GM12878 (cell line): ENCODE measurements around the gene TMEM176B. TPM values are rescaled to one million over a fixed set of nuclear protein-coding genes. Genes with fewer than 3 reads are reported as not detected.

Source experiments
- ATAC-seq: fragments of 200-7000 bp; cut with Tn5 transposase; 3 replicates; pipeline ENCODE4 v1.9.1; 2020; ENCODE audit warnings: mild to moderate bottlenecking, moderate library complexity
- BruUV-seq: library from RNA; stranded (reverse); fragments of 400-500 nt; replicated peaks from 2 replicates; lab custom pipeline; 2021; lab: Mats Ljungman, UMichigan
- CTCF ChIA-PET: fragments of 300-600 bp; sonication (Branson Sonifier 250); formaldehyde crosslinking; extraction: SDS; loops from one replicate; lab custom pipeline; 2021; ENCODE audit warnings: inconsistent platforms; lab: Yijun Ruan, JAX
- POLR2A ChIA-PET: fragments of 350-600 bp; formaldehyde crosslinking; extraction: SDS; loops from one replicate; lab custom pipeline; 2021; ENCODE audit warnings: inconsistent platforms; lab: Charles Lee
- RAD21 ChIA-PET: fragments of 300-600 bp; sonication (Branson Sonifier 250); formaldehyde crosslinking; loops from one replicate; lab custom pipeline; 2023; ENCODE audit warnings: antibody characterized with exemption; ENCODE audit not compliant: unreplicated experiment; lab: Charles Lee
- SMC1A ChIA-PET: fragments of 300-600 bp; sonication (Branson Sonifier 250); formaldehyde crosslinking; loops from one replicate; lab custom pipeline; 2023; ENCODE audit not compliant: unreplicated experiment, uncharacterized antibody; lab: Charles Lee
- DNase-seq: peaks from one replicate; pipeline ENCODE4 v3.0.0-alpha.2; 2011; ENCODE audit warnings: low read depth, low spot score
- FAIRE-seq: peaks from 3 replicates; lab custom pipeline; 2011; peaks lifted over from hg19 to GRCh38; lab: Jason Lieb, UNC
- H2AFZ ChIP-seq: 2 replicates; pipeline ENCODE4 v1.6.0; 2011; ENCODE audit warnings: low read depth, low read length, control low read depth; ENCODE audit not compliant: control insufficient read depth
- H3K27ac ChIP-seq: 2 replicates; pipeline ENCODE4 v1.5.1; 2011; ENCODE audit warnings: control low read depth; ENCODE audit not compliant: control insufficient read depth, insufficient read depth
- H3K27me3 ChIP-seq, 2 experiments: replicated peaks in 1 of 2; 2 replicates each; pipeline versions ENCODE4 v1.6.0 to v1.6.1; 2011; ENCODE audit warnings: low read length in 1 of 2; ENCODE audit not compliant: control insufficient read depth in 2 of 2, insufficient read depth in 2 of 2
- H3K36me3 ChIP-seq, 2 experiments: 2 replicates each; pipeline ENCODE4 v1.5.1; 2011; ENCODE audit warnings: low read length in 1 of 2; ENCODE audit not compliant: control insufficient read depth in 2 of 2, insufficient read depth in 2 of 2
- H3K4me1 ChIP-seq: 2 replicates; pipeline ENCODE4 v1.6.1; 2011; ENCODE audit warnings: mild to moderate bottlenecking, low read length, moderate library complexity, mixed read lengths; ENCODE audit not compliant: control insufficient read depth, insufficient read depth
- H3K4me2 ChIP-seq: 2 replicates; pipeline ENCODE4 v1.6.0; 2011; ENCODE audit warnings: control low read depth; ENCODE audit not compliant: control insufficient read depth, insufficient read depth
- H3K4me3 ChIP-seq: fragments of 200-600 bp; sonication (generic); 2 replicates; pipeline ENCODE4 v1.5.1; 2016
- H3K79me2 ChIP-seq: 2 replicates; pipeline ENCODE4 v1.6.0; 2011; ENCODE audit warnings: low read length; ENCODE audit not compliant: control insufficient read depth, insufficient read depth
- H3K9ac ChIP-seq: 2 replicates; pipeline ENCODE4 v1.8.0; 2011; ENCODE audit warnings: low read length, control low read depth, mixed read lengths; ENCODE audit not compliant: control insufficient read depth, insufficient read depth
- H3K9me3 ChIP-seq: replicated peaks from 3 replicates; pipeline ENCODE4 v1.5.1; 2011; ENCODE audit warnings: mild to moderate bottlenecking, low read length; ENCODE audit not compliant: control insufficient read depth, insufficient read depth
- H4K20me1 ChIP-seq: 2 replicates; pipeline ENCODE4 v1.6.0; 2011; ENCODE audit not compliant: control insufficient read depth, insufficient read depth
- EED ChIP-seq: sonication (generic); IDR thresholded peaks from 2 replicates; pipeline ENCODE4 v1.6.1; 2016; ENCODE audit warnings: antibody characterized with exemption, low read depth
- IKZF1 ChIP-seq: fragments of 450-650 bp; conservative IDR thresholded peaks from 2 replicates; pipeline ENCODE4 v1.6.1; 2017; ENCODE audit warnings: antibody characterized with exemption, mild to moderate bottlenecking
- MEF2A ChIP-seq: IDR thresholded peaks from 2 replicates; pipeline ENCODE4 v1.6.1; 2011; ENCODE audit warnings: low read depth, mild to moderate bottlenecking, low read length, moderate library complexity; ENCODE audit not compliant: insufficient read depth
- NFYA ChIP-seq: IDR thresholded peaks from 2 replicates; pipeline ENCODE4 v1.6.1; 2011; ENCODE audit warnings: low read depth, mild to moderate bottlenecking, low read length, improper control_type of control experiment, borderline replicate concordance
- RB1 ChIP-seq: fragments of 450-650 bp; formaldehyde crosslinking; IDR thresholded peaks from 2 replicates; pipeline ENCODE4 v1.6.1; 2017; ENCODE audit warnings: mild to moderate bottlenecking, borderline replicate concordance
- SIN3A ChIP-seq: IDR thresholded peaks from 2 replicates; pipeline ENCODE4 v1.6.1; 2012; ENCODE audit warnings: low read depth, low read length, improper control_type of control experiment
- SKIL ChIP-seq: fragments of 450-650 bp; IDR thresholded peaks from 2 replicates; pipeline ENCODE4 v1.6.1; 2017; ENCODE audit warnings: mild to moderate bottlenecking, low read depth, inconsistent platforms; ENCODE audit not compliant: poor library complexity, severe bottlenecking
- YBX1 ChIP-seq: fragments of 450-650 bp; IDR thresholded peaks from 2 replicates; pipeline ENCODE4 v1.6.1; 2016; ENCODE audit warnings: antibody characterized with exemption
- WGBS: methylation state at CpG from one replicate; pipeline ENCODE4 v1.1.6; 2016; ENCODE audit warnings: low lambda C conversion rate; ENCODE audit not compliant: insufficient replicate concordance, insufficient coverage; ENCODE audit errors: missing lambda C conversion rate; 5-methylcytosine and 5-hydroxymethylcytosine counted together
- in situ Hi-C: fragments of 300-500 bp; cut with MboI; formaldehyde crosslinking; loops from 9 replicates; pipeline ENCODE4 v1.14.3; 2018; ENCODE audit warnings: mixed read lengths
- intact Hi-C: fragments of 100-400 bp; cut with micrococcal nuclease; formaldehyde crosslinking; loops from one replicate; pipeline ENCODE4 v1.14.2; 2022; ENCODE audit not compliant: unreplicated experiment
- polyA plus RNA-seq, 11 experiments: library from polyadenylated mRNA; depleted of rRNA in 4 of 11; unstranded in 6 of 11; stranded (reverse) in 5 of 11; fragments of >200 nt; fragmentation: Nextera tagmentation in 4 of 11; fragmentation: Illumina TruSeq in 1 of 11; extraction: Ambion mirVana in 4 of 11; extraction: Trizol in 1 of 11; gene quantifications; 1 replicate in 1 of 11; 2 replicates in 10 of 11; pipeline versions ENCODE4 v1.2.1 to v1.2.3, GENCODE V29; 2011 to 2016; ENCODE audit warnings: inconsistent platforms in 2 of 11, missing spikeins in 2 of 11, low read depth in 1 of 11
- total RNA-seq, 4 experiments: library from RNA; depleted of rRNA in 3 of 4; stranded (reverse); fragments of >200 nt in 3 of 4; fragmentation: Illumina TruSeq in 1 of 4; extraction: Trizol in 1 of 4; gene quantifications; 2 replicates each; pipeline versions ENCODE4 v1.2.1 to v1.2.3, GENCODE V29; 2013 to 2021
- TF ChIP-seq, protein P1 (sequence below): fragments of 450-650 bp; IDR thresholded peaks from 2 replicates; pipeline ENCODE4 v1.6.1; 2017; ENCODE audit warnings: mild to moderate bottlenecking
- TF ChIP-seq, protein P2 (sequence below): IDR thresholded peaks from 2 replicates; pipeline ENCODE4 v1.6.1; 2012; ENCODE audit warnings: low read depth, low read length, improper control_type of control experiment
- TF ChIP-seq, protein P3 (sequence below): fragments of 450-650 bp; formaldehyde crosslinking; IDR thresholded peaks from 2 replicates; pipeline ENCODE4 v1.5.0; 2022; ENCODE audit warnings: mild to moderate bottlenecking, missing genetic modification characterization
- TF ChIP-seq, protein P4 (sequence below): IDR thresholded peaks from 2 replicates; pipeline ENCODE4 v1.6.1; 2012; ENCODE audit warnings: low read length, inconsistent platforms

Gene TMEM176B
- total and polyA plus RNA-seq, 10 of the 15 experiments (the other 5 are each of a cell fraction or from before 2014, with no cell fraction given) = 0.05 to 0.40 (median 0.20) TPM; not detected in 4

GRCh38 chr7:150814328-150815001 is 14.3 kb upstream of the TMEM176B start:
- H2AFZ ChIP-seq = no peak overlapping the region
- H3K4me3 ChIP-seq = no peak overlapping the region
- POLR2A ChIA-PET = no interaction called here
- CTCF ChIA-PET = interaction anchor here (0.6 to 1.3 kb wide), 2 partner anchors 27 to 37 kb away, joined by 3 read pairs; no protein-coding TSS in a partner anchor
- no peaks in the 10 kb centered on the region for H4K20me1 ChIP-seq
- ATAC-seq (no peak), DNase-seq (no peak), FAIRE-seq (no peak)
- intact Hi-C loops (no loop called here), in situ Hi-C loops (no loop called here)
- WGBS = 42% methylated on average over 7 of the region's 7 CpGs
- no peaks in the 10 kb centered on the region for H3K36me3 ChIP-seq
- no TSS peak for BruUV-seq
- no peaks in the 10 kb centered on the region; the same call in 2 of the 3 replicates for H3K9me3 ChIP-seq
- no peaks in the 10 kb centered on the region for H3K4me1 ChIP-seq
- SMC1A ChIA-PET = interaction anchor here (1.1 to 1.3 kb wide), 2 partner anchors 9 to 47 kb away, joined by 3 read pairs; no protein-coding TSS in a partner anchor
- TF ChIP-seq, protein P1, sequence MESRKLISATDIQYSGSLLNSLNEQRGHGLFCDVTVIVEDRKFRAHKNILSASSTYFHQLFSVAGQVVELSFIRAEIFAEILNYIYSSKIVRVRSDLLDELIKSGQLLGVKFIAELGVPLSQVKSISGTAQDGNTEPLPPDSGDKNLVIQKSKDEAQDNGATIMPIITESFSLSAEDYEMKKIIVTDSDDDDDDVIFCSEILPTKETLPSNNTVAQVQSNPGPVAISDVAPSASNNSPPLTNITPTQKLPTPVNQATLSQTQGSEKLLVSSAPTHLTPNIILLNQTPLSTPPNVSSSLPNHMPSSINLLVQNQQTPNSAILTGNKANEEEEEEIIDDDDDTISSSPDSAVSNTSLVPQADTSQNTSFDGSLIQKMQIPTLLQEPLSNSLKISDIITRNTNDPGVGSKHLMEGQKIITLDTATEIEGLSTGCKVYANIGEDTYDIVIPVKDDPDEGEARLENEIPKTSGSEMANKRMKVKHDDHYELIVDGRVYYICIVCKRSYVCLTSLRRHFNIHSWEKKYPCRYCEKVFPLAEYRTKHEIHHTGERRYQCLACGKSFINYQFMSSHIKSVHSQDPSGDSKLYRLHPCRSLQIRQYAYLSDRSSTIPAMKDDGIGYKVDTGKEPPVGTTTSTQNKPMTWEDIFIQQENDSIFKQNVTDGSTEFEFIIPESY = no peak
- no peak for TF ChIP-seq SIN3A
- no peak for TF ChIP-seq YBX1
- no peak for TF ChIP-seq MEF2A
- TF ChIP-seq SKIL = no peak
- no peak for TF ChIP-seq RB1
- no peak for TF ChIP-seq EED
- TF ChIP-seq, protein P2, sequence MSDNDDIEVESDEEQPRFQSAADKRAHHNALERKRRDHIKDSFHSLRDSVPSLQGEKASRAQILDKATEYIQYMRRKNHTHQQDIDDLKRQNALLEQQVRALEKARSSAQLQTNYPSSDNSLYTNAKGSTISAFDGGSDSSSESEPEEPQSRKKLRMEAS = no peak
- TF ChIP-seq, protein P3, sequence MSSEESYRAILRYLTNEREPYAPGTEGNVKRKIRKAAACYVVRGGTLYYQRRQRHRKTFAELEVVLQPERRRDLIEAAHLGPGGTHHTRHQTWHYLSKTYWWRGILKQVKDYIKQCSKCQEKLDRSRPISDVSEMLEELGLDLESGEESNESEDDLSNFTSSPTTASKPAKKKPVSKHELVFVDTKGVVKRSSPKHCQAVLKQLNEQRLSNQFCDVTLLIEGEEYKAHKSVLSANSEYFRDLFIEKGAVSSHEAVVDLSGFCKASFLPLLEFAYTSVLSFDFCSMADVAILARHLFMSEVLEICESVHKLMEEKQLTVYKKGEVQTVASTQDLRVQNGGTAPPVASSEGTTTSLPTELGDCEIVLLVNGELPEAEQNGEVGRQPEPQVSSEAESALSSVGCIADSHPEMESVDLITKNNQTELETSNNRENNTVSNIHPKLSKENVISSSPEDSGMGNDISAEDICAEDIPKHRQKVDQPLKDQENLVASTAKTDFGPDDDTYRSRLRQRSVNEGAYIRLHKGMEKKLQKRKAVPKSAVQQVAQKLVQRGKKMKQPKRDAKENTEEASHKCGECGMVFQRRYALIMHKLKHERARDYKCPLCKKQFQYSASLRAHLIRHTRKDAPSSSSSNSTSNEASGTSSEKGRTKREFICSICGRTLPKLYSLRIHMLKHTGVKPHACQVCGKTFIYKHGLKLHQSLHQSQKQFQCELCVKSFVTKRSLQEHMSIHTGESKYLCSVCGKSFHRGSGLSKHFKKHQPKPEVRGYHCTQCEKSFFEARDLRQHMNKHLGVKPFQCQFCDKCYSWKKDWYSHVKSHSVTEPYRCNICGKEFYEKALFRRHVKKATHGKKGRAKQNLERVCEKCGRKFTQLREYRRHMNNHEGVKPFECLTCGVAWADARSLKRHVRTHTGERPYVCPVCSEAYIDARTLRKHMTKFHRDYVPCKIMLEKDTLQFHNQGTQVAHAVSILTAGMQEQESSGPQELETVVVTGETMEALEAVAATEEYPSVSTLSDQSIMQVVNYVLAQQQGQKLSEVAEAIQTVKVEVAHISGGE (CRISPR knock-in tag) = no peak
- TF ChIP-seq NFYA = no peak
- TF ChIP-seq IKZF1 = no peak
- TF ChIP-seq, protein P4, sequence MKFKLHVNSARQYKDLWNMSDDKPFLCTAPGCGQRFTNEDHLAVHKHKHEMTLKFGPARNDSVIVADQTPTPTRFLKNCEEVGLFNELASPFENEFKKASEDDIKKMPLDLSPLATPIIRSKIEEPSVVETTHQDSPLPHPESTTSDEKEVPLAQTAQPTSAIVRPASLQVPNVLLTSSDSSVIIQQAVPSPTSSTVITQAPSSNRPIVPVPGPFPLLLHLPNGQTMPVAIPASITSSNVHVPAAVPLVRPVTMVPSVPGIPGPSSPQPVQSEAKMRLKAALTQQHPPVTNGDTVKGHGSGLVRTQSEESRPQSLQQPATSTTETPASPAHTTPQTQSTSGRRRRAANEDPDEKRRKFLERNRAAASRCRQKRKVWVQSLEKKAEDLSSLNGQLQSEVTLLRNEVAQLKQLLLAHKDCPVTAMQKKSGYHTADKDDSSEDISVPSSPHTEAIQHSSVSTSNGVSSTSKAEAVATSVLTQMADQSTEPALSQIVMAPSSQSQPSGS = no peak
- no peak overlapping the region for H3K9ac ChIP-seq
- no peak overlapping the region for H3K4me2 ChIP-seq
- H3K27me3 ChIP-seq = no peaks in the 10 kb centered on the region; a peak in 1 of 4 replicates
- RAD21 ChIA-PET = no interaction called here
- no peak overlapping the region for H3K27ac ChIP-seq
- H3K79me2 ChIP-seq = no peaks in the 10 kb centered on the region
